HG02870 (cell line): ENCODE results near the gene ST3GAL4.

Experiments
- ATAC-seq: cut with Tn5 transposase; IDR thresholded peaks from one replicate; pipeline ENCODE4 v1.9.1; 2021; ENCODE audit warnings: mild to moderate bottlenecking, moderate library complexity; ENCODE audit not compliant: unreplicated experiment

The ST3GAL4 gene

GRCh38 chr11:126438272-126438671 is 82.8 kb downstream of the ST3GAL4 start:
- ATAC-seq, result no peak

DNA sequence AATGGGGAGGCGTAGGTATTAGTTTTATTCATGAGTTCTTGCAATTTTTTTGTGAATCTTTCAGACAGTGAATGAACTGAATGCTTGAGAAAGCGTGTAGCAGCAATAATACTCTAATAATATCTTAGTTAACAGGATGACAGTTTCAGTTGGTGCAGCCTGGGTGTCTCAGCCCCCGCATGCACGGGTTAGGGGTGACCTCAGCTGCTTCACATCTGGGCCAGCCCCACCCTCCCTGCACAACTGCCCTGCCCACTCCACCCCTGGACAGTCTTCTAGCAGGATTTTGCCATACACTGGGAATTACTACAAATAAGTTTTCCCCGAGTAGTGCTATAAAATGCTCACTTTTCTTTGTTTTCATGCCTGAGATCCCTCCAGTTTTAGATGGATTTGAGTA is 83.2 kb downstream of the ST3GAL4 start:
- ATAC-seq, result no peak

DNA sequence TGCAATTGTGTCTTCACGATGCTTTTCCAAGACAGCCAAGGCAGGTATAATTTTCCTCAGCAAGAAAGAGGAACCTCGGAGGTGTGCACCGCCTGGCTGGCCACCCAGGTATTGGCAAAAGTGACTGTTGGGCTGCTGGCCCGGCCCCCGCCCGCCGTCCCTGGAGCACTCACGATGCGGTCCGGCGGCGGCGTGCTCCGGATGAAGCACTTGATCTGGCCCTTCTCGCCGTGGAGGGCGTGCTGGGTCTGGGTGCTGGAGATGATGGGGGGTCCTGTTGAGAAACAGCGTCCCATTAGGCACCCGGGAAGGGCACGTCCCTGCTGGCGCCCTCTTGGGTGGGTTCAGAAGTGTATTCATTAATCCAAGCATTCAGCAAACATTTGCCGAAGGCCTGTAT is 84.8 kb downstream of the ST3GAL4 start:
- ATAC-seq, result no peak

DNA sequence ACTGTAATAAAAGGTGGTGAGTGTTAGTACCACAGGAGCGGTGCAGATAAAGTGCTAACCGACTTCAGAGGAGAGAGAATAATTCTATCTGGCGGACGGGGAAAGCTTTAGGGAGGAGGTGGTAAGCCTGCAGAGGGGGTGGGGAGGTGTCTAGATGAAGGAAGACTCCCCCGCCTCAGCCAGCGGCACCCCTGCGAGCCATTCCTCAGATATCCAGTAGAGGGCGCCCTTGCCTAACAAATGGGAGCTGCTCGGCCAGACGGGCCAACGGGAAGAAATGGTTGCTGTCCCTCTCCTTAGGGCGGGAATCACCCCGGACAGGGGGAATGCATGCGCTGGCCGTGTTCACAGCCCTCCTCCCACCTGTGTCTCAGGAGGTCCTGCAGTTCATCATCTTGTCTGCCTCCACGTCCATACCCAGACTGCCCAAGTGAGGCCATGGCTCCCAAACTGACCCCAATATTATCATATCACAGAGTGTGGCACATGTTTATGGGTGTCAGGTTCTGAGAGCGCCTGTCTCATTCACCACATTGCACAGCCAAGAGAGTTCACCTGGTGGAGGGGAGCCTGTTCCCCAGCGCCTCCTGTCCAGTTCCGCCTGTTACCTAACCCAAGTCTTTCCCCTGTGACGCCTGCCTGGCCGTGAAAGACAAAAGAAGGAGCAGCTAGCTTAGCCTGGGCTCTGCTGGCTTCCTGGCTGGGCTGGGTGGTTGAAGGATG is 85.5 kb downstream of the ST3GAL4 start:
- ATAC-seq, result peak; percentile 69

GRCh38 chr11:126443120-126443519 is 87.6 kb downstream of the ST3GAL4 start:
- no peak for ATAC-seq

GRCh38 chr11:126444072-126444471 is 88.6 kb downstream of the ST3GAL4 start:
- no peak for ATAC-seq

DNA sequence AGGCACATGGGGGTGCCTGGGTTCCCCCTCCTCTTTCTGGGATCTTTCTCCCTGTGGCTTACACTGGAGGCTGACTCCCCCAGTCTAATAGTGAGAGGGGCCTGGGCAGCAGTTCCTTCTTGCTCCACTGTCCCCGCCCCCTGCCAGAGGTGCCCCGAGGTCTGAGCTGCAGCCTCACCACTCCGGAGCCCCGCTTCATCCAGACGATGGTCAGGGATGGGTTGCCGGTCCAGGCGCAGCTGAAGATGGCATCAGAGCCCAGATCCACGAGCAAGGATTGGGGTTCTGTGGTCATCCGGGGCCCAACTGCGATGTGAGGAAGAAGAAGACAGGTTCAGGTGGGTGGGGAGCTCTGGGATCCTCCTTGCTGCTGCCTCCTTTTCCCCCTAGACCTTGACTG is 91.1 kb downstream of the ST3GAL4 start:
- ATAC-seq, result no peak

DNA sequence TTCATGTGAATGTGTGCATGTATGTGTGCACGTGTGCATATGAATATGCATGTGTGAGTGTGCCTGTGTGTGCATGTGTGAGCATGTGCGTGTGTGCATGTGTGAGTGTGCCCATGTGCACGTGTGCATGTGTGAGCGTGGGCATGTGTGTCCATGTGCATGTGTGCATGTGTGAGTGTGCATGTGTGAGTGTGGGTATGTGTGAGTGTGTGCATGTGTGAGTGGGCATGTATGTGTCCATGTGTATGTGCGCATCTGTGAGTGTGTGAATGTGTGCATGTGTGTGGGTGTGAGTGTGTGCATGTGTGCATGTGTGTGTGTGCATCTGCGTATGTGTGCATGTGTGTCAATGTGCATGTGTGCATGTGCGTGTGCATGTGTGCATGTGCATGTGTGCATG is 94.7 kb downstream of the ST3GAL4 start:
- ATAC-seq, result no peak

GRCh38 chr11:126450806-126451205 is 95.3 kb downstream of the ST3GAL4 start:
- no peak for ATAC-seq

- ATAC-seq, result no peak
These were observed 95.8 kb downstream of the ST3GAL4 start for GRCh38 chr11:126451211-126451802.

GRCh38 chr11:126452241-126453101 is 97.0 kb downstream of the ST3GAL4 start:
- no peak for ATAC-seq

DNA sequence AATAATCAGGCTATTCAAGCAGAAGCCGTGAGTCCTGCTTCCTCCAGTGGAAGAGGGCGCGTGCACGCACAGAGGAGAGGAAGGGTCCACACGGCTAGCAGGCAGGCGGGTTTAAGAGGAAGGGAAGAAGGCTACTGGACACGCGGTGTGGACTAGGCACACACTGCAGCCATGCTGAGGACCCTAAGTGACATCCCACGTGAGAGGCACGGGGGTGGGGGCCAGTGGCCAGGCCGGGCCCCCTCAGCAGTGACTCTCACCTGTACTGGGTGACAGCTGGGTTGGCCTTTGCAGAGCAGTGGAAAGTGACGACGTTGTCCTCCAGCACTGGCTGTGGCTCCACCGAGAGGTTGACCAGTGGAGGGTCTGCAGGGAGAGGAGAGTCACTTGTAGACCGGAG is 100.6 kb downstream of the ST3GAL4 start:
- no peak for ATAC-seq

- no peak for ATAC-seq
These were observed 101.5 kb downstream of the ST3GAL4 start for GRCh38 chr11:126456783-126457542.

DNA sequence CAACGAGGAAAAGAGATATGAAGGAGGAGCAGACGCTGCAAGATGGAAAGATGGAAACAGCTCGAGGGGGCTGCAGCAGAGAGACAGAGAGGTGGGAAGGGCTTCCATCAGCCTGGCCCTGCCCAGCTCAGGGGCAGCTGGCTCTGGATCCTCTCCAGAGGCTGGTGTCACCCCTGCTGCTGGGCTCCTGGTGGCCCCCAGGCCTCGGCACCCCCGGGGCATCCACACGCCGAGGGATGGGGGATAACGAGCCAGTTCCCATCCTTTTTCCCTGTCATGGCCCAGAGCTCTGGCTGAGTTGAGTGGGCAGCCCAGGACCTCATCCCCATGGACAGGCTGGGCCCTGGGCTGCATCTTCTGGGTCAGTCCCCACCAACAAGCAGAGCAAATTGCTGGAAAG is 102.3 kb downstream of the ST3GAL4 start:
- no peak for ATAC-seq

- ATAC-seq, result no peak
These were observed 104.3 kb downstream of the ST3GAL4 start for GRCh38 chr11:126459691-126460281.

DNA sequence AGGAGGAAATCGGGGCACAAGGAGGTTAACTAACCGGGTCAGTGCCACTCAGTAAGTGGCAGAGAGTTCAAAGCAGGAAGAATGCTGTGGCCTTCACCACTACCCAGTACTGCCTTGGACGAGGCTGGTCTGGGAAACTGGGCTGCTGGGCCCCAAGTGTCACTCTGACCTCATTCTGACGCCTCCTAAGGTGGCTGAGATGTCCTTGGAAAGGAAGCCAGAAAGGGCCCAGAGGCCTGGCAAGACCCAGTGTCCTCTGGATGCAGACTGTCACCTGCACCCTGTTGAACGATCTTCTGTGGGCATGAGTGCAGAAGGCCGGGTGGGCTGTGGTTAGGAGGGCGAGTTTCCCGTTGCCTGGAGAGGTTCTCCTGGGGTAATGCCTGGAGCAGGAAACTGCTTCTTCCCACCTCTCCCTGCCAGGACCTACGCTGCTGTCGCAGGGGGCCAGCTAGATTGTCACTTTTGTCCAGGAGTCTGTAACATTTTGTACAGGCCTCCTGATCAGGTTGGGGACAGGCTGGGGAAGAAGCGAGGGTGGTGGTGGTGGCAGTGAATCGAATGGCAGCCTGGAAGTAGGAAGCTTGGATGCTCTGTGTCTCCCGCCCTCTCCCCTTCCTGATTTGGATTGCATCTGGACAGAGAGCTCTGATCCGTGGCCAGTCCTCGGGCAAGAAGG is 105.1 kb downstream of the ST3GAL4 start:
- no peak for ATAC-seq

GRCh38 chr11:126461096-126461440 is 105.6 kb downstream of the ST3GAL4 start:
- no peak for ATAC-seq

GRCh38 chr11:126461996-126462395 is 106.5 kb downstream of the ST3GAL4 start:
- no peak for ATAC-seq

GRCh38 chr11:126462422-126462821 is 106.9 kb downstream of the ST3GAL4 start:
- ATAC-seq, result no peak
